Measurements from ENCODE around the gene KRT4. TPM values are rescaled to one million over a fixed set of nuclear protein-coding genes. Genes with fewer than 3 reads are reported as not detected.

Gene KRT4
- total RNA-seq, 1 experiment from 2014 or later: not detected

DNA sequence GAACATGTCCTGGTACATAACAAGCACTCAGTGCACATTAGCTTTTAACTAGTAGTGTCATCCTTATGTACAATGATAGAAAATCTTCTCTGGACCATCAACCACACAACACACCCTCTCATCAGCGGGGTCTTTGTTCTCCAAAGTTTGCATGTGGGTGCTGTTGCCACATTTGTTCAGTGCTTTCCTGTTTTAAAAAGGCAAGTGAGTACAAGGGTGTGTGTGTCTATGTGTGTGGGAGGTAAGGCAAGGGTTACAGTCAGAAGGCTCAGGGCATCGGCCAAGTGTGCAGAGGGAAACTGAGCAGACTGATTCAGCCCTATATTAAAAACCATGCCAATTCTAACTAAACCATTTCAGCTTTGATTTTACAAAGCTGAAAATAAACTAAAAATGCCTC, 54.7 kb downstream of the KRT4 start:
- no peaks in the 10 kb centered on the region for H3K4me1 ChIP-seq (ENCODE audit: insufficient read depth, low read length)
- H3K4me2 ChIP-seq (ENCODE audit: insufficient read depth, insufficient read length, low read length): no peak overlapping the region
- H2BK12ac ChIP-seq (ENCODE audit: insufficient read length, low read depth, low read length): no peak overlapping the region
- no peak overlapping the region for H3K14ac ChIP-seq (ENCODE audit: insufficient read depth, low read length)
- Mint-ChIP-seq H3K4me3 (no peak overlapping the region), H3K27me3 (ENCODE audit: low read depth) (peaks cover 11% of the 10 kb centered on the region), H3K36me3 (ENCODE audit: insufficient read depth in 1 of 3, low read depth in 3 of 3) (peaks cover 0 to 3% (median 0%) of the 10 kb centered on the region in 3 experiments; a peak in 1 of 7 replicates), H3K9me3 (peaks cover 17 to 32% of the 10 kb centered on the region in 2 experiments), H3K27ac (no peak overlapping the region), H3K4me1 (no peaks in the 10 kb centered on the region)
- no peak overlapping the region for H2AFZ ChIP-seq (ENCODE audit: low read length)
- no peak overlapping the region for H3K18ac ChIP-seq (ENCODE audit: insufficient read length, low read depth, low read length)
- no peak overlapping the region for H2AK5ac ChIP-seq (ENCODE audit: insufficient read length, low read length)
- no peaks in the 10 kb centered on the region for H3K27me3 ChIP-seq (ENCODE audit: insufficient read depth, low read length)
- H3T11ph ChIP-seq (ENCODE audit: low read length): no peak overlapping the region
- no peak overlapping the region for H3K9ac ChIP-seq (ENCODE audit: extremely low read depth, insufficient read length, low read length)
- H4K5ac ChIP-seq (ENCODE audit: insufficient read length, low read depth, low read length): no peak overlapping the region
- no peak overlapping the region for H2BK120ac ChIP-seq (ENCODE audit: low read depth, low read length, poor library complexity, severe bottlenecking)
- no peak overlapping the region for H3K23ac ChIP-seq (ENCODE audit: insufficient read length, low read depth, low read length)
- H3K9me3 ChIP-seq (ENCODE audit: control insufficient read depth, low read depth, low read length): no peaks in the 10 kb centered on the region
- TF ChIP-seq, protein P1, sequence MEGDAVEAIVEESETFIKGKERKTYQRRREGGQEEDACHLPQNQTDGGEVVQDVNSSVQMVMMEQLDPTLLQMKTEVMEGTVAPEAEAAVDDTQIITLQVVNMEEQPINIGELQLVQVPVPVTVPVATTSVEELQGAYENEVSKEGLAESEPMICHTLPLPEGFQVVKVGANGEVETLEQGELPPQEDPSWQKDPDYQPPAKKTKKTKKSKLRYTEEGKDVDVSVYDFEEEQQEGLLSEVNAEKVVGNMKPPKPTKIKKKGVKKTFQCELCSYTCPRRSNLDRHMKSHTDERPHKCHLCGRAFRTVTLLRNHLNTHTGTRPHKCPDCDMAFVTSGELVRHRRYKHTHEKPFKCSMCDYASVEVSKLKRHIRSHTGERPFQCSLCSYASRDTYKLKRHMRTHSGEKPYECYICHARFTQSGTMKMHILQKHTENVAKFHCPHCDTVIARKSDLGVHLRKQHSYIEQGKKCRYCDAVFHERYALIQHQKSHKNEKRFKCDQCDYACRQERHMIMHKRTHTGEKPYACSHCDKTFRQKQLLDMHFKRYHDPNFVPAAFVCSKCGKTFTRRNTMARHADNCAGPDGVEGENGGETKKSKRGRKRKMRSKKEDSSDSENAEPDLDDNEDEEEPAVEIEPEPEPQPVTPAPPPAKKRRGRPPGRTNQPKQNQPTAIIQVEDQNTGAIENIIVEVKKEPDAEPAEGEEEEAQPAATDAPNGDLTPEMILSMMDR (conservative IDR thresholded peaks at IDR 0.05): no peak
- H4K20me1 ChIP-seq (ENCODE audit: control insufficient read depth, insufficient read depth, insufficient read length): no peaks in the 10 kb centered on the region
- H4K91ac ChIP-seq (ENCODE audit: insufficient read length, low read depth, low read length): no peak overlapping the region
- H3K23me2 ChIP-seq (ENCODE audit: insufficient read length, low read depth, low read length, poor library complexity, severe bottlenecking): no peaks in the 10 kb centered on the region
- no peak overlapping the region for H2BK5ac ChIP-seq (ENCODE audit: insufficient read length, low read length)
- no CpG with 5 or more reads among the region's 2 CpGs for WGBS (ENCODE audit: extremely low coverage, insufficient read length, low lambda C conversion rate)
- H3K27ac ChIP-seq (ENCODE audit: insufficient read length, low read depth, low read length): no peak overlapping the region
- H3K79me1 ChIP-seq (ENCODE audit: insufficient read depth, low read depth, low read length, poor library complexity, severe bottlenecking): no peaks in the 10 kb centered on the region
- H2BK20ac ChIP-seq (ENCODE audit: low read depth, low read length, poor library complexity, severe bottlenecking): no peak overlapping the region
- no peak overlapping the region for H2BK15ac ChIP-seq (ENCODE audit: low read depth, low read length)
- no peak overlapping the region for H4K8ac ChIP-seq (replicated peaks; ENCODE audit: insufficient read length, low read depth, low read length)
- H3K4ac ChIP-seq (ENCODE audit: low read depth, low read length): no peak overlapping the region
- DNase-seq: no peak
- no peaks in the 10 kb centered on the region for H3K79me2 ChIP-seq (ENCODE audit: insufficient read depth, low read length)
- no peak overlapping the region for H3K56ac ChIP-seq (ENCODE audit: insufficient read length, low read depth, low read length)

Measured in H9 (cell line).